ENCODE data around the gene CCDC152. TPM values are rescaled to one million over a fixed set of nuclear protein-coding genes. Genes with fewer than 3 reads are reported as not detected.
"Not testable (repeated sequence)": the region's sequence is repeated elsewhere in the genome, so short reads cannot be mapped to it uniquely, and the experiment has no call there.

The CCDC152 gene
- total RNA-seq, 1 donor from 2014 or later = not detected

GRCh38 chr5:42812620-42813019, 56.0 kb downstream of the CCDC152 start:
- TF ChIP-seq CTCF (IDR thresholded peaks at IDR 0.05) = no peak
- peaks cover 3% of the 10 kb centered on the region for H3K27me3 Mint-ChIP-seq (ENCODE audit: low read depth)
- H3K27ac Mint-ChIP-seq (ENCODE audit: unreplicated experiment) = no peak overlapping the region
- no peaks in the 10 kb centered on the region for H3K9me3 Mint-ChIP-seq (ENCODE audit: low read depth)
- no peaks in the 10 kb centered on the region for H3K36me3 Mint-ChIP-seq (ENCODE audit: low read depth)
- H3K4me1 Mint-ChIP-seq (ENCODE audit: low read depth) = no peaks in the 10 kb centered on the region
- no peak for DNase-seq (ENCODE audit: low spot score)
- H3K4me3 Mint-ChIP-seq (ENCODE audit: unreplicated experiment) = no peak overlapping the region

GRCh38 chr5:42813533-42813932, 56.9 kb downstream of the CCDC152 start:
- TF ChIP-seq CTCF (IDR thresholded peaks at IDR 0.05) = no peak
- H3K27ac Mint-ChIP-seq (ENCODE audit: unreplicated experiment) = no peak overlapping the region
- H3K4me1 Mint-ChIP-seq (ENCODE audit: low read depth) = no peaks in the 10 kb centered on the region
- no peaks in the 10 kb centered on the region for H3K9me3 Mint-ChIP-seq (ENCODE audit: low read depth)
- no peaks in the 10 kb centered on the region for H3K36me3 Mint-ChIP-seq (ENCODE audit: low read depth)
- H3K27me3 Mint-ChIP-seq (ENCODE audit: low read depth) = peaks cover 3% of the 10 kb centered on the region
- H3K4me3 Mint-ChIP-seq (ENCODE audit: unreplicated experiment) = no peak overlapping the region
- no peak for DNase-seq (ENCODE audit: low spot score)

- not testable (repeated sequence) for H3K9me3 Mint-ChIP-seq (ENCODE audit: low read depth); H3K4me1 Mint-ChIP-seq (ENCODE audit: low read depth); H3K36me3 Mint-ChIP-seq (ENCODE audit: low read depth); H3K27me3 Mint-ChIP-seq (ENCODE audit: low read depth); H3K27ac Mint-ChIP-seq (ENCODE audit: unreplicated experiment); H3K4me3 Mint-ChIP-seq (ENCODE audit: unreplicated experiment); DNase-seq (ENCODE audit: low spot score)
These were observed 59.9 kb downstream of the CCDC152 start for GRCh38 chr5:42816546-42816945.

- TF ChIP-seq CTCF (IDR thresholded peaks at IDR 0.05) = no peak
- peaks cover 8% of the 10 kb centered on the region for H3K27me3 Mint-ChIP-seq (ENCODE audit: low read depth)
- no peaks in the 10 kb centered on the region for H3K9me3 Mint-ChIP-seq (ENCODE audit: low read depth)
- H3K4me1 Mint-ChIP-seq (ENCODE audit: low read depth) = no peaks in the 10 kb centered on the region
- no peaks in the 10 kb centered on the region for H3K36me3 Mint-ChIP-seq (ENCODE audit: low read depth)
- no peak for DNase-seq (ENCODE audit: low spot score)
- no peak overlapping the region for H3K4me3 Mint-ChIP-seq (ENCODE audit: unreplicated experiment)
- H3K27ac Mint-ChIP-seq (ENCODE audit: unreplicated experiment) = no peak overlapping the region
These were observed 63.1 kb downstream of the CCDC152 start for GRCh38 chr5:42819745-42820144.

GRCh38 chr5:42822548-42822947, 65.9 kb downstream of the CCDC152 start:
- Mint-ChIP-seq H3K27ac (ENCODE audit: unreplicated experiment) (no peak overlapping the region), H3K4me3 (ENCODE audit: unreplicated experiment) (no peak overlapping the region), H3K27me3 (ENCODE audit: low read depth) (peaks cover 10% of the 10 kb centered on the region), H3K36me3 (ENCODE audit: low read depth) (no peaks in the 10 kb centered on the region), H3K4me1 (ENCODE audit: low read depth) (peaks cover 3% of the 10 kb centered on the region), H3K9me3 (ENCODE audit: low read depth) (no peaks in the 10 kb centered on the region)
- DNase-seq (ENCODE audit: low spot score) = no peak
- no peak for TF ChIP-seq CTCF (IDR thresholded peaks at IDR 0.05)

- Mint-ChIP-seq H3K9me3 (ENCODE audit: low read depth) (no peaks in the 10 kb centered on the region), H3K4me3 (ENCODE audit: unreplicated experiment) (no peak overlapping the region), H3K27ac (ENCODE audit: unreplicated experiment) (no peak overlapping the region), H3K36me3 (ENCODE audit: low read depth) (no peaks in the 10 kb centered on the region), H3K4me1 (ENCODE audit: low read depth) (peaks cover 13% of the 10 kb centered on the region), H3K27me3 (ENCODE audit: low read depth) (peaks cover 10% of the 10 kb centered on the region)
- no peak for DNase-seq (ENCODE audit: low spot score)
- no peak for TF ChIP-seq CTCF (IDR thresholded peaks at IDR 0.05)
These were observed 67.8 kb downstream of the CCDC152 start for GRCh38 chr5:42824347-42824976.
